ENCODE measurements around the gene TENM3.

TENM3 gene

DNA sequence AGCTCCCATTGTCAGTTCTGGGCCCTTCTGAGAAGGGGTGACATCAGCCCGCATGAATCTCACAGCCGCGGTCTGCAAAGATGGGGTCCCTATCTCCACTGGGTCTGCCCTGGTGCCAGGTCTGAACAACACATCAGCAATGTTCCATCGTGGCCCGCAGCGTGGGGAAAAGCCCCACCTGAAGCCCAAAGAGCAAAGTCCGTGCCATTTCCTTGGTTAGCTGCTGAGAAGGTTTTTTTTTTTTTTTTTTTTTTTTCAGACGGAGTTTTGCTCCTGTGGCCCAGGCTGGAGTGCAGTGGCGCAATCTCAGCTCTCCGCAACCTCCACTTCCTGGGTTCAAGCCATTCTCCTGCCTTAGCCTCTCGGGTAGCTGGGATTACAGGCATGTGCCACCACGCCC, 594.6 kb downstream of the TENM3 start:
- in situ Hi-C loops (cut with MboI; ENCODE audit: low sequenced_read_pairs) = no loop called here

DNA sequence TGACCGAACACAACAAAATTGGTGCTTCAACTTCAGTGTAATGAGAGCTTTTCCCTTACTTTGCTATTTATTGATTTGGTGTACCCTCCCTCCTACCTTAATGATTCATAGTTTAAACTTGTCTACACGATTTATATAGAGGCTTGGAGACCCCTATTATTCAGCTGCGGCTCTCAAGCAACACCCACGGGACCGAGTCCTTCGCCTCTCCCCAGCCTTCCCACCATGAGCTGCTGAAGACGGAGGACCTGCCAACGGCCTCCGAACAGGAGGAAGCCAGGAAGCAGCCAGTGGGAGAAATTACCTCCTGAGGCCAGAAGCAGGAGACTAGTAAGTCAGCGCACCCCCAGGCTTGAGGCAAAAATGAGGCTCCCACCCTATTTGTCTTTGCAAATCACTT, 595.3 kb downstream of the TENM3 start:
- no peak for DNase-seq (ENCODE audit: low spot score in 2 of 2)
- Histone ChIP-seq H3K4me3 (no peak overlapping the region), H3K4me1 (no peaks in the 10 kb centered on the region), H3K9me3 (no peaks in the 10 kb centered on the region), H3K36me3 (replicated peaks) (no peaks in the 10 kb centered on the region), H3K27me3 (ENCODE audit: low read depth) (no peaks in the 10 kb centered on the region)
- in situ Hi-C loops (cut with MboI; ENCODE audit: low sequenced_read_pairs) = no loop called here

More for the DNA sequence above, 594.6 kb downstream of the TENM3 start:
- DNase-seq (ENCODE audit: low spot score in 2 of 2) = no peak
- H3K4me1 ChIP-seq = no peaks in the 10 kb centered on the region
- no peaks in the 10 kb centered on the region for H3K36me3 ChIP-seq (replicated peaks)
- H3K4me3 ChIP-seq = no peak overlapping the region
- no peaks in the 10 kb centered on the region for H3K9me3 ChIP-seq
- H3K27me3 ChIP-seq (ENCODE audit: low read depth) = no peaks in the 10 kb centered on the region

DNA sequence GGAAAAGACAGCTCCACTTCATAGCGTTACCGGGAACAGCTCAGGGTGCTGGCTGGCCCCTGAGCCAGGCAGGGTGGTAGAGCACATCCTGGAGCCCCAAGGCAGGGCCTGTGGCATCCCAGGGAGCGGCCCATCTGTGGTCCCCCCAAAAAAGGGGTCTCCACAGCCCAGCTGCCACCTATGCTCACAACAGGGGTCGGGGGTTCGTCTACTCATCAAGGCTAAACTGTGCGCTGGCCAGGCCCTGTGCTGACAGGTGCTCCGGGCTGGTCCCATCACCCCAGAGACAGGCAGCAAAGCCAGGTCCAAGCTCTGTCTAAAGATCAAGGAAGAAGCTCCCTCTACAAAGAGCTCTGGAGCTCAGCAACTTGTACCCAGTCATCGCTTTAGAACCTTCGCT, 596.1 kb downstream of the TENM3 start:
- no peaks in the 10 kb centered on the region for H3K27me3 ChIP-seq (ENCODE audit: low read depth)
- in situ Hi-C loops (cut with MboI; ENCODE audit: low sequenced_read_pairs) = no loop called here

DNA sequence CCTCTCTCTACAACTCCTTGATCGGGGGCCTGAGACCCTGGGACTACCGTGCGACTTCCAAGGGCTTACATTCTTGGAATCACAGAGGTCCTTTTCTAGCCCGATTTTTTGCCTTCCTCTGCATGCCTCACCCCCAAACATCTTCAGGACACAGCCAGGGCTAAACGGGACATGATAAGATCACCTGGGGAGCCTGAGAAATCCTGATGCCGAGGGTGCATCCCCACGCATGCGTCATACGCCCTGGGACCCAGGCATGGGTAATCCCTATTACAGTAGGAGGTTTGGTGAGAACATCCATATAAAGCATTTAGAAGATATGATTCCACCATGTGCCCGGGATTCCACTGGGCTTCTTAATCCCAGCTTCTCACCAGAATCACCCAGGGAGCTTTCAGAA, 596.9 kb downstream of the TENM3 start:
- H3K9me3 ChIP-seq = no peaks in the 10 kb centered on the region
- in situ Hi-C loops (cut with MboI; ENCODE audit: low sequenced_read_pairs) = no loop called here
- no peak for DNase-seq (ENCODE audit: low spot score in 2 of 2)
- no peaks in the 10 kb centered on the region for H3K27me3 ChIP-seq (ENCODE audit: low read depth)
- no peaks in the 10 kb centered on the region for H3K4me1 ChIP-seq
- H3K36me3 ChIP-seq (replicated peaks) = no peaks in the 10 kb centered on the region
- no peak overlapping the region for H3K4me3 ChIP-seq

More for the DNA sequence above, 596.1 kb downstream of the TENM3 start:
- no peaks in the 10 kb centered on the region for H3K36me3 ChIP-seq (replicated peaks)
- DNase-seq (ENCODE audit: low spot score in 2 of 2) = no peak
- H3K4me1 ChIP-seq = no peaks in the 10 kb centered on the region
- no peak overlapping the region for H3K4me3 ChIP-seq
- no peaks in the 10 kb centered on the region for H3K9me3 ChIP-seq

DNA sequence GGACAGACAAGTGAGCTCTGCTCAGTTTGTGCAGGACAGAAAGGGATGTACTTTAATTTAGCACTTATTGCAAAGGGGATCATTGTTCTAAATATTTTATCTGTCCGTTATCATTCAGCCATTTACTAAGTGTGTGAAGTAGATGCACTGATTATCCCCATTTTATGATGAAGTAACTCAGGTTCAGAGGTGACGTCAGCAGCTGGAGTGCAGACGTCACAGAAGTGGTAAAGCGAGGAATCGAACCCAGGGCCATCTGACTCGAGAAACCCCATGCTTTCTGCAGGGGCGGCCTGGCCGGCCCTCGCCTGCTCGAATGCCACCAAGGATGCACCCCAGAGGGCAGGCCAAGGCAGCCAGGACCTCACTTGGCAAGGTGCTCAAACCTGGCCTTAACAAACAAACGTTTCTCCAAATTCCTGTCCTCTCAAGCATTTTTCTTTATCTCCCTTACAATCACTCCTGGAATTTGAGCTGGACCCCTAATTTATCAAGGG, 599.0 kb downstream of the TENM3 start:
- no peaks in the 10 kb centered on the region for H3K36me3 ChIP-seq (replicated peaks)
- H3K9me3 ChIP-seq = no peaks in the 10 kb centered on the region
- H3K4me1 ChIP-seq = no peaks in the 10 kb centered on the region
- no peaks in the 10 kb centered on the region for H3K27me3 ChIP-seq (ENCODE audit: low read depth)
- no peak overlapping the region for H3K4me3 ChIP-seq
- no peak for DNase-seq (ENCODE audit: low spot score in 2 of 2)
- in situ Hi-C loops (cut with MboI; ENCODE audit: low sequenced_read_pairs) = no loop called here

DNA sequence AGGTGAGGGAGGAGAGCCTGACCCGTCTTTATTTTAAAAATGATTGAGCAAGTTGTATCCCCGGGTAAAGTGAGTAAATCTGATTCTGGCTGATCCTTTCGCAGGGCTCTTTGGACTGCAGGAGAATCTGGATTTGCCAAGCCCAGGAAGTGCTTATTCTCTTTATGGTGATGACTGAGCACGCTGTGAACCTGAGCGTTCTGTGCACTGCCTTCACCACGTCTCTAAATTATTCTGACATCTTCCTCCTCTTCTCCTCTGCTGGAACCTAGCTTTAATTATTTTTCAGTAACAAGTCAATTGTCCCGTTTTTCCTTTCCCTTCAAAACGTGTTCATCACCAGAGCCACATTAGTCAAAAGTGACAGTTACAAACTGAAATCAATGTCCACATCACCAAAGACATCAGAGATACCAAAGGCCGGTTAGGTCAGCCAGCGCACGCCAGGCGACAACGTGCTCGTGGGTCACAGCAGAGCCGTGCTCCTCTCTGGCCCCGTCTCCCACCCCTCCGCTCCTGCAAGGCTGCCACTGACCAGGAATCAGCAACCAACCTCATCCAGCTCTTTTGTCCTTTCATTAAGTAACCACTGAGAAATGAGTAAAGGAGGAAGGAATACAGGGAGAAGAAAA, 599.7 kb downstream of the TENM3 start:
- no peaks in the 10 kb centered on the region for H3K36me3 ChIP-seq (replicated peaks)
- in situ Hi-C loops (cut with MboI; ENCODE audit: low sequenced_read_pairs) = no loop called here
- no peaks in the 10 kb centered on the region for H3K4me1 ChIP-seq
- H3K4me3 ChIP-seq = no peak overlapping the region
- no peaks in the 10 kb centered on the region for H3K9me3 ChIP-seq
- H3K27me3 ChIP-seq (ENCODE audit: low read depth) = no peaks in the 10 kb centered on the region
- DNase-seq (ENCODE audit: low spot score in 2 of 2) = no peak

DNA sequence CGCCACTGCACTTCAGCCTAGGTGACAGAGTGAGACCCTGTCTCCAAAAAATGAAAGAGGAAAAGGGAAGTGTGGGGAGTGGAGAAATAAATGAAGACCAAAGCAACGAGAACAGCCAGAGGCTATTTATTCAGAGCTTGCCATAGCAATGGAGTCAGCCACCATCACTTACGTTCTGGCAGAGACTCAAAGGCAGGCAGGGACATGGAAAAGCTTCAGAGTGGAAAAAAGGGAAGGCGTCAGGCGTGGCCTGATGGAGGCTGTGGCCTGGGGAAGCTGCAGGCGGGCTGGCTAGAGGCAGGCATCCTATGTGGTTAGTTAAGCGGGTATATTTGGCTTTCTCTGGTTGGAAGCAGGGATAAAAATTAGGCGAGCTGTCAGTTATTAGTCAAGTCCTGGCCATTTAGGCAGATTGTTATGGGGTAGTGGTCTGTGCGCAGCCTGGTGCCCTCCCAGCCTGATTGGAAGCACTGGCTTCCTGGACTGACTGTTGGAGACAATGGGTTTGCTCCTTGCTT, 600.7 kb downstream of the TENM3 start:
- no peak overlapping the region for H3K4me3 ChIP-seq
- in situ Hi-C loops (cut with MboI; ENCODE audit: low sequenced_read_pairs) = no loop called here

DNA sequence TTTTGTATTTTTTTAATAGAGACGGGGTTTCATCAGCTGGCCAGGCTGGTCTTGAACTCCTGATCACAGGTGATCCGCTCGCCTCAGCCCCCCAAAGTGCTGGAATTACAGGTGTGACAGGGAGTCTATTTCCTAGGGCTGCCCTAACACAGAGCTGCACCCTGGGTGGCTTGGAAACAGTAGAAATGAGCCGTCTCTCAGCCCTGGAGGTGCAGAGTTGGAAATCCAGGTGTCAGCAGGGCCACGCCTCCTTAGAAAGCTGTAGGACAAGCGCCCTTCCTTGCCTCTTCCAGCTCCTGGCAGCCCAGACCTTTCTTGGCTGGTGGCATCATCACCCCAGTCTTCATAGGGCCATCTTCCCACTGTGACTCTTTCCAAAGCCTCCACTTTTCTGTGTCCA, 602.4 kb downstream of the TENM3 start:
- in situ Hi-C loops (cut with MboI; ENCODE audit: low sequenced_read_pairs) = no loop called here
- Histone ChIP-seq H3K9me3 (no peaks in the 10 kb centered on the region), H3K4me1 (no peaks in the 10 kb centered on the region), H3K4me3 (no peak overlapping the region), H3K36me3 (replicated peaks) (no peaks in the 10 kb centered on the region), H3K27me3 (ENCODE audit: low read depth) (no peaks in the 10 kb centered on the region)
- no peak for DNase-seq (ENCODE audit: low spot score in 2 of 2)

More for the DNA sequence above, 600.7 kb downstream of the TENM3 start:
- Histone ChIP-seq H3K9me3 (no peaks in the 10 kb centered on the region), H3K4me1 (no peaks in the 10 kb centered on the region), H3K36me3 (replicated peaks) (no peaks in the 10 kb centered on the region), H3K27me3 (ENCODE audit: low read depth) (no peaks in the 10 kb centered on the region)
- no peak for DNase-seq (ENCODE audit: low spot score in 2 of 2)

DNA sequence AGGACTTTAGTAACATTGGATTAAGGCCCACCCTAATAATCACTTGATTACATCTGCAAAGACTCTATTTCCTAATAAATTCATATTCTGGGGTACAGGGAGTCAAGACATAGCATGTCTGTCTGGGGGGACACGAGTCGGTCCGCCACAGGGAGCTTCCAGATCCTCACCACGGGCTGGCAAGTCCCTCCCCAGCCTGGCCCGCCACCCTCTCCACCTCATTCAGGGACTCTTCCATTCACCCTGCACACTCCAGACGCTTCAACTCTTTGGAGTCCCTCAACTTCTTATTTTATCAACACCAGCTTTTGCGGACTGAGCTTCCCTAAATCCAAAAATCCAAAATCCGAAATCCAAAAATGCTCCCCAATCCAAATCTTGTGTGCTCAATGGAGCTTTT, 602.8 kb downstream of the TENM3 start:
- in situ Hi-C loops (cut with MboI; ENCODE audit: low sequenced_read_pairs) = no loop called here
- H3K27me3 ChIP-seq (ENCODE audit: low read depth) = no peaks in the 10 kb centered on the region
- no peak for DNase-seq (ENCODE audit: low spot score in 2 of 2)
- no peaks in the 10 kb centered on the region for H3K9me3 ChIP-seq
- no peak overlapping the region for H3K4me3 ChIP-seq
- H3K36me3 ChIP-seq (replicated peaks) = no peaks in the 10 kb centered on the region
- H3K4me1 ChIP-seq = no peaks in the 10 kb centered on the region

DNA sequence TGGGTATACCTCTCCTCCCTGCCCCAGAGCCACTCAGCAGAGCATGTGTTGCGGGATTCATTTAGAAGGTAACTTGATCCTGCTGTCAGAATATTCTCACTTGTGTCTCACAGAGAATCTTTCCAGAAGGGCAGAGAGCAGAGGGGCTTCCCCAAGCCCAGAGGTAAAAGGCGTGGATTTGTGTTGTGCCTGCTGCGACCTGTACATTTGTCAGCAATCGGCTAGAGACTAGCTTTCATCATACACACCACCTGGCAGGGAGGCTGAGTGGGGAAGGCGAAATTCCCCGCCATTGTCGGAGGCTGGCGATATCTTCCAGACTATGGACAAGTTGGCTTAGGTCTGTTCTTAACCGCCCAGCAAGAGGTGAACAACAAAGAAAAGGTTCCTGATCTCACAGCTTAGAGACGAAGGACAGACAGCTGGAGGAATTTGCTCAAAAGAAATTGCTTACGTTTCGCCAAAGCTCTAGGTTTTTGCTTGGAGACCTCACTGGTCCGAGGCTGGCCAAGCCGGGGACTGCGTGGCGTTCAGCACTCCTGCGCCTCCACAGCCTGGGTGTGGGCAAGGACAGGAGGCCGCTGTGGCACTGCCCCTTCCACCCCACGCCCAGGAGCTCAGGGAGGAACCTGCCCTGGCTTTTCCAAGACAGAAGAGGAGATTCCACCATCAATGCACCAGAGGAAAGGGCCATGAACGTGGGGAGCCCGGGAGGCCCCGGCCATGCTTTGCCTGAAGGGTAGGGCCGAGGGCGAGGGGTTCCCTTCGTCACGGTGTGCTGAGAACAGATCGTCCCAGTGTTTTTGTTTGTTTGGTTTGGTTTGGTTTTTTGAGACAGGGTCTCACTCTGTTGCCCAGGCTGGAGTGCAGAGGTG, 604.6 kb downstream of the TENM3 start:
- no peak for DNase-seq (ENCODE audit: low spot score in 2 of 2)
- Histone ChIP-seq H3K4me1 (no peaks in the 10 kb centered on the region), H3K9me3 (no peaks in the 10 kb centered on the region), H3K36me3 (replicated peaks) (no peaks in the 10 kb centered on the region), H3K4me3 (no peak overlapping the region), H3K27me3 (ENCODE audit: low read depth) (no peaks in the 10 kb centered on the region)
- in situ Hi-C loops (cut with MboI; ENCODE audit: low sequenced_read_pairs) = no loop called here

DNA sequence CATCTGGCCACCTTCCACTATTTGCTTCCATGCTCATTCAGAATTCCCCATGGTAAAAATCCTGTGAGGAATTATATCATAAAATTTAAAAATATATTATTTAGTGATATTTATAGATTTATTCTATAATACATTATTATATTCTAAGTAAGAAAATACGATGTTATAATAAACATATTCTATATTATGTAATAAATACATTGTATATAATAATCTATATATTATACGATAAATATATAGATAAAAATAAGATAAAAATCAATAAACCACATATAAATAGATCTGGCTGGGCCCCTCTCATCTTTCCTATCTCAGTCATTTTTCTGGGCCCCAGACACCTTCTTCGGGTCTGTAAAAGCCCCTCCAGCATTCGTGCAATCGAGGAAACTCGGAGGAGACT, 605.5 kb downstream of the TENM3 start:
- H3K9me3 ChIP-seq = no peaks in the 10 kb centered on the region
- no peak overlapping the region for H3K4me3 ChIP-seq
- DNase-seq (ENCODE audit: low spot score in 2 of 2) = no peak
- no peaks in the 10 kb centered on the region for H3K27me3 ChIP-seq (ENCODE audit: low read depth)
- in situ Hi-C loops (cut with MboI; ENCODE audit: low sequenced_read_pairs) = no loop called here
- peaks cover 4% of the 10 kb centered on the region for H3K4me1 ChIP-seq
- no peaks in the 10 kb centered on the region for H3K36me3 ChIP-seq (replicated peaks)
